Neural progenitor cell (in vitro differentiated cells): ENCODE measurements around the gene TMEM101.

Experiments
- CTCF ChIP-seq: fragments of 200-600 bp; sonication (generic); IDR thresholded peaks from 2 replicates; pipeline ENCODE4 v1.5.1; 2017; ENCODE audit warnings: antibody characterized with exemption, mild to moderate bottlenecking
- EZH2 ChIP-seq: fragments of 200-600 bp; sonication (generic); IDR thresholded peaks from 2 replicates; pipeline ENCODE4 v1.6.1; 2017; ENCODE audit warnings: antibody characterized with exemption, mild to moderate bottlenecking, moderate library complexity

DNA sequence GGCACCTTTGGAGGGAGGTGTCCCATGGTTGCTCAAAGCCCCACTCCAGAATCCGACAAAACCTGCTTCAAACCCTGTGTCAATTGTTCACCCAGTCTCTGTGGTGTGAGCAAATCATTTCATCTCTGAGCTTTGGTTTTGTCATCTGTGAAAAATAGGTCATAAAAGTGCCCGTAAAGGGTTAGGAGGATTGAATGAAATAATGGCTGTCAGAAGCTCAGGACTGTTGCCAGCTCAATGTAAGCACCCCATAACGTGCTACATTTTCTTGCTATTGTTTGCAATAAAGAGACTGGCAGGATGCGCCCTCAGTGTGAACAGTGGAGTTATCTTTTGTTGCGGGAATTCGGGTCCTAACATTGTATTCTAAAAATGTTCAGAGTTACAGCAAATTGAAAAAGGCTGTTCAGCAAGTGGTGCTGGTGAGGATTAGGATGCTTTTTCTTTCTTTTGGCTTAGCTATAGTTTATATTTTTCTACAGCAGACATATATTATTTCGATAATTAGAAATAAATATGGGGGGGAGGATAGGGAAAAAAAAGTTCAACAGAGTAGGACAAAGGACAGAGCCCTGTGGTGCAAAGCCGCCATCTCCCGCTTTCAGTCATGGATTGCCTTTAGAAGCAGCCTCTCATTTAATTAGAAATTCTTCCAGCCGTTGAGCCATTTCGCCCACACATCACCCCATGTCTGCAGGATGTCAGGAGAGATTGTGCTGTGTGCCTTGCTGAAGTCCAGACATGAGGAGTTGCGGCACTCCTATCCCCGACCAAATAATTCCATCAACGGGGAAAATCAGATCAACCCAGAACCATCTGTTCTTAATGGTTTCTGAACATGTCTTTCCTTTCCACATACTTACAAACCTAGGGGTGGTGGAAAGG lies 40.1 kb downstream of the TMEM101 start:
- TF ChIP-seq CTCF (no peak), EZH2 (no peak)
